ENCODE data around the gene MYO18B. TPM values are rescaled to one million over a fixed set of nuclear protein-coding genes. Genes with fewer than 3 reads are reported as not detected.
"Not testable (repeated sequence)": the region's sequence is repeated elsewhere in the genome, so short reads cannot be mapped to it uniquely, and the experiment has no call there.

MYO18B gene
- total RNA-seq, 2 experiments from 2014 or later: 1.6 to 2.0 TPM

GRCh38 chr22:25702571-25703167 is 39.3 kb upstream of the MYO18B start:
- Mint-ChIP-seq H3K4me3 (peak overlapping the region; percentile 74), H3K9me3 (no peaks in the 10 kb centered on the region), H3K27me3 (no peaks in the 10 kb centered on the region), H3K4me1 (peaks cover 42% of the 10 kb centered on the region), H3K27ac (peak overlapping the region; percentile 87), H3K36me3 (ENCODE audit: low read depth) (peaks cover 31% of the 10 kb centered on the region)
- ChIA-PET POLR2A (interaction anchor here (0.8 to 1.9 kb wide), 9 partner anchors 9 to 159 kb away, joined by 3 to 7 read pairs (median 3); no protein-coding TSS in a partner anchor), CTCF (interaction anchor here (1.1 to 2.1 kb wide), 8 partner anchors 9 to 256 kb away, joined by 3 to 8 read pairs (median 6); no protein-coding TSS in a partner anchor)
- peak; percentile 58 for DNase-seq

- Mint-ChIP-seq H3K27ac (no peak overlapping the region), H3K9me3 (no peaks in the 10 kb centered on the region), H3K36me3 (ENCODE audit: low read depth) (peaks cover 39% of the 10 kb centered on the region), H3K4me3 (no peak overlapping the region), H3K27me3 (no peaks in the 10 kb centered on the region), H3K4me1 (peaks cover 54% of the 10 kb centered on the region)
- POLR2A ChIA-PET: interaction anchor here (1.1 to 1.3 kb wide), 2 partner anchors 29 to 45 kb away, joined by 3 to 7 read pairs; no protein-coding TSS in a partner anchor
- no peak for DNase-seq
- CTCF ChIA-PET: interaction anchor here (1.5 kb wide), 1 partner anchor 68 kb away, joined by 9 read pairs; no protein-coding TSS in a partner anchor
Observed at GRCh38 chr22:25704701-25705100, 37.3 kb upstream of the MYO18B start.

GRCh38 chr22:25706197-25706596 is 35.8 kb upstream of the MYO18B start:
- POLR2A ChIA-PET: no interaction called here

GRCh38 chr22:25708430-25708829 is 33.6 kb upstream of the MYO18B start:
- peaks cover 52% of the 10 kb centered on the region for H3K4me1 Mint-ChIP-seq
- H3K36me3 Mint-ChIP-seq (ENCODE audit: low read depth): peaks cover 56% of the 10 kb centered on the region
- H3K4me3 Mint-ChIP-seq, H3K27me3 Mint-ChIP-seq, H3K27ac Mint-ChIP-seq, H3K9me3 Mint-ChIP-seq, POLR2A ChIA-PET, DNase-seq, CTCF ChIA-PET: not testable (repeated sequence)

More at GRCh38 chr22:25706197-25706596, 35.8 kb upstream of the MYO18B start:
- no peak overlapping the region for H3K4me3 Mint-ChIP-seq
- H3K4me1 Mint-ChIP-seq: peaks cover 65% of the 10 kb centered on the region
- no peaks in the 10 kb centered on the region for H3K27me3 Mint-ChIP-seq
- no peak overlapping the region for H3K27ac Mint-ChIP-seq
- CTCF ChIA-PET: no interaction called here
- H3K36me3 Mint-ChIP-seq (ENCODE audit: low read depth): peaks cover 43% of the 10 kb centered on the region
- no peaks in the 10 kb centered on the region for H3K9me3 Mint-ChIP-seq
- no peak for DNase-seq

- H3K9me3 Mint-ChIP-seq: no peaks in the 10 kb centered on the region
Observed at GRCh38 chr22:25709758-25710157, 32.2 kb upstream of the MYO18B start.

GRCh38 chr22:25710501-25710900 is 31.5 kb upstream of the MYO18B start:
- no peaks in the 10 kb centered on the region for H3K27me3 Mint-ChIP-seq
- H3K4me1 Mint-ChIP-seq: peaks cover 37% of the 10 kb centered on the region
- H3K4me3 Mint-ChIP-seq: no peak overlapping the region
- DNase-seq: no peak
- H3K36me3 Mint-ChIP-seq (ENCODE audit: low read depth): peaks cover 62% of the 10 kb centered on the region
- no peak overlapping the region for H3K27ac Mint-ChIP-seq
- ChIA-PET CTCF (interaction anchor here (0.5 to 1.6 kb wide), 8 partner anchors 10 to 263 kb away, joined by 3 to 6 read pairs (median 4); no protein-coding TSS in a partner anchor), POLR2A (interaction anchor here (0.9 to 3.0 kb wide), 8 partner anchors 10 to 146 kb away, joined by 3 to 10 read pairs (median 4); no protein-coding TSS in a partner anchor)
- H3K9me3 Mint-ChIP-seq: no peaks in the 10 kb centered on the region

More at GRCh38 chr22:25709758-25710157, 32.2 kb upstream of the MYO18B start:
- Mint-ChIP-seq H3K4me3 (no peak overlapping the region), H3K36me3 (ENCODE audit: low read depth) (peaks cover 65% of the 10 kb centered on the region), H3K27ac (peak overlapping the region; percentile 70), H3K4me1 (peaks cover 43% of the 10 kb centered on the region), H3K27me3 (no peaks in the 10 kb centered on the region)
- POLR2A ChIA-PET: interaction anchor here (0.7 to 1.7 kb wide), 8 partner anchors 9 to 648 kb away, joined by 3 to 10 read pairs (median 4); no protein-coding TSS in a partner anchor
- peak; percentile 69 for DNase-seq
- CTCF ChIA-PET: interaction anchor here (0.9 to 1.6 kb wide), 7 partner anchors 9 to 262 kb away, joined by 3 to 6 read pairs (median 4); no protein-coding TSS in a partner anchor

GRCh38 chr22:25711491-25711890 is 30.5 kb upstream of the MYO18B start:
- ChIA-PET CTCF (interaction anchor here (1.5 to 2.0 kb wide), 3 partner anchors 9 to 62 kb away, joined by 5 to 10 read pairs (median 7); no protein-coding TSS in a partner anchor), POLR2A (interaction anchor here (0.8 to 3.0 kb wide), 4 partner anchors 9 to 39 kb away, joined by 3 to 8 read pairs (median 3); no protein-coding TSS in a partner anchor)
- H3K36me3 Mint-ChIP-seq (ENCODE audit: low read depth): peaks cover 62% of the 10 kb centered on the region

GRCh38 chr22:25712661-25713400 is 29.2 kb upstream of the MYO18B start:
- ChIA-PET POLR2A (interaction anchor here (3.0 kb wide), 1 partner anchor 38 kb away, joined by 8 read pairs; no protein-coding TSS in a partner anchor), CTCF (interaction anchor here (1.9 to 2.0 kb wide), 2 partner anchors 10 to 60 kb away, joined by 7 to 10 read pairs; no protein-coding TSS in a partner anchor)
- Mint-ChIP-seq H3K4me1 (peaks cover 29% of the 10 kb centered on the region), H3K27me3 (no peaks in the 10 kb centered on the region), H3K27ac (no peak overlapping the region), H3K4me3 (no peak overlapping the region), H3K36me3 (ENCODE audit: low read depth) (peaks cover 54% of the 10 kb centered on the region), H3K9me3 (no peaks in the 10 kb centered on the region)
- no peak for DNase-seq

More at GRCh38 chr22:25711491-25711890, 30.5 kb upstream of the MYO18B start:
- DNase-seq: no peak
- Mint-ChIP-seq H3K9me3 (no peaks in the 10 kb centered on the region), H3K27ac (no peak overlapping the region), H3K4me1 (peaks cover 34% of the 10 kb centered on the region), H3K4me3 (no peak overlapping the region), H3K27me3 (no peaks in the 10 kb centered on the region)

- H3K4me3 Mint-ChIP-seq: no peak overlapping the region
- DNase-seq: no peak
- H3K36me3 Mint-ChIP-seq (ENCODE audit: low read depth): peaks cover 62% of the 10 kb centered on the region
- no peaks in the 10 kb centered on the region for H3K27me3 Mint-ChIP-seq
- no peaks in the 10 kb centered on the region for H3K9me3 Mint-ChIP-seq
- peaks cover 32% of the 10 kb centered on the region for H3K4me1 Mint-ChIP-seq
- H3K27ac Mint-ChIP-seq: no peak overlapping the region
- ChIA-PET POLR2A (no interaction called here), CTCF (no interaction called here)
Observed at GRCh38 chr22:25714070-25714469, 27.9 kb upstream of the MYO18B start.

- POLR2A ChIA-PET: no interaction called here
- H3K36me3 Mint-ChIP-seq (ENCODE audit: low read depth): peaks cover 63% of the 10 kb centered on the region
- H3K27me3 Mint-ChIP-seq: no peaks in the 10 kb centered on the region
- H3K4me1 Mint-ChIP-seq: peaks cover 25% of the 10 kb centered on the region
- no peak for DNase-seq
- no peak overlapping the region for H3K27ac Mint-ChIP-seq
- H3K4me3 Mint-ChIP-seq: no peak overlapping the region
- H3K9me3 Mint-ChIP-seq: no peaks in the 10 kb centered on the region
- CTCF ChIA-PET: no interaction called here
Observed at GRCh38 chr22:25714739-25715138, 27.2 kb upstream of the MYO18B start.

GRCh38 chr22:25716637-25717036 is 25.4 kb upstream of the MYO18B start:
- no peak for DNase-seq
- Mint-ChIP-seq H3K27me3 (no peaks in the 10 kb centered on the region), H3K27ac (no peak overlapping the region), H3K4me1 (peaks cover 14% of the 10 kb centered on the region), H3K9me3 (no peaks in the 10 kb centered on the region), H3K36me3 (ENCODE audit: low read depth) (peaks cover 49% of the 10 kb centered on the region), H3K4me3 (no peak overlapping the region)
- ChIA-PET CTCF (no interaction called here), POLR2A (no interaction called here)

GRCh38 chr22:25718135-25718840 is 23.7 kb upstream of the MYO18B start:
- no peak overlapping the region for H3K27ac Mint-ChIP-seq
- POLR2A ChIA-PET: no interaction called here
- peaks cover 10% of the 10 kb centered on the region for H3K4me1 Mint-ChIP-seq
- no peaks in the 10 kb centered on the region for H3K27me3 Mint-ChIP-seq
- CTCF ChIA-PET: no interaction called here
- no peak for DNase-seq
- no peak overlapping the region for H3K4me3 Mint-ChIP-seq
- H3K36me3 Mint-ChIP-seq (ENCODE audit: low read depth): peaks cover 49% of the 10 kb centered on the region
- H3K9me3 Mint-ChIP-seq: no peaks in the 10 kb centered on the region

Data from activated CD4-positive, alpha-beta memory T cell treated with anti-CD3 and anti-CD28 coated beads, Interleukin-2, amount 10 ng/mL, durations not matched to agents 7 days and 5 days (primary cell).